Measurements from ENCODE around the gene PTPRU. TPM values are rescaled to one million over a fixed set of nuclear protein-coding genes. Genes with fewer than 3 reads are reported as not detected.

The PTPRU gene
- total RNA-seq, 1 donor from 2014 or later: 27.1 TPM

DNA sequence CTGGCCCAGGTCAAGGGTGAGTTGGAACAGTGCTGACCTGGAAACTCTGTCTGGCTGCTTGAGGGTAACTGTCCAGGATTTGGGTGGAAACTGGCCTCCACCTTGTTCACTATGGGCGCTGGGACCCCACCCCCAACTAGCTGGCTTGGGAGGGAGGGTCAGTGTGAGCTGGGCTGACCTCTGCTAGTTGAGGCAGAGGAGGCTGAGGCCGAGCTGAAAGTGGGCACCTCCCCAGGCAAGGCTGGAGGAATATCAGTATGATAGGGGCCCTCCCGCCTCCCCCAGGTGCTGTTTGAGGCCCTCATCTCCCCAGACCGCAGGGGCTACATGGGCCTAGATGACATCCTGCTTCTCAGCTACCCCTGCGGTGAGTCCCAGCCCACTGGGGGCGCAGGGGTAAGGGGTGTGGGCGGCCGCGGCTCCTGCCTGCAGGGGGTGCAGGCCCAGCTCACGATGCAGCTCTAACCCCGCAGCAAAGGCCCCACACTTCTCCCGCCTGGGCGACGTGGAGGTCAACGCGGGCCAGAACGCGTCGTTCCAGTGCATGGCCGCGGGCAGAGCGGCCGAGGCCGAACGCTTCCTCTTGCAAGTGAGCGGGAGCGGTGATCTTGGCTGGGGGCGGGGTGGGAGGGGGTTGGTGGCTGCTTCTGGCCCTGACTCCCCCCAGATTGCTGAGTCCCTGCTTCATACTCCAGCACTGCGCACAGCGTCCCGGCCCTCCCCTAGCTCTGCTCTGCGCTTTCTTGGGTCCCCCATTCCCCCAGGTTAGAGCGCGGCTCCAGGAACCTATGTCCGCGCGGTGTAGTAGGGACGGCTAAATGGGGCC lies 22.9 kb downstream of the PTPRU start:
- H3K9ac ChIP-seq (ENCODE audit: low read depth in 1 of 3, low read length in 3 of 3): peak overlapping the region in 1 of 3 donors; percentile 69
- peak overlapping the region in 2 of 3 donors; percentile 54 to 65 for H3K4me3 ChIP-seq (ENCODE audit: low read length in 3 of 3)
- H3K4me1 ChIP-seq (ENCODE audit: control insufficient read depth in 3 of 3, insufficient read depth in 3 of 3, low read length in 3 of 3): peaks cover 0 to 8% (median 8%) of the 10 kb centered on the region in 3 donors
- no peak overlapping the region for H3K27ac ChIP-seq (ENCODE audit: low read depth, low read length)
- peaks cover 0 to 8% (median 3%) of the 10 kb centered on the region in 3 donors for H3K27me3 ChIP-seq (ENCODE audit: control insufficient read depth in 3 of 3, insufficient read depth in 3 of 3, low read length in 3 of 3)
- peaks cover 0 to 8% (median 5%) of the 10 kb centered on the region in 3 donors for H3K36me3 ChIP-seq (ENCODE audit: control insufficient read depth in 3 of 3, insufficient read depth in 3 of 3, low read length in 3 of 3)
- no peaks in the 10 kb centered on the region for H3K9me3 ChIP-seq (ENCODE audit: control insufficient read depth in 3 of 3, low read length in 3 of 3)

DNA sequence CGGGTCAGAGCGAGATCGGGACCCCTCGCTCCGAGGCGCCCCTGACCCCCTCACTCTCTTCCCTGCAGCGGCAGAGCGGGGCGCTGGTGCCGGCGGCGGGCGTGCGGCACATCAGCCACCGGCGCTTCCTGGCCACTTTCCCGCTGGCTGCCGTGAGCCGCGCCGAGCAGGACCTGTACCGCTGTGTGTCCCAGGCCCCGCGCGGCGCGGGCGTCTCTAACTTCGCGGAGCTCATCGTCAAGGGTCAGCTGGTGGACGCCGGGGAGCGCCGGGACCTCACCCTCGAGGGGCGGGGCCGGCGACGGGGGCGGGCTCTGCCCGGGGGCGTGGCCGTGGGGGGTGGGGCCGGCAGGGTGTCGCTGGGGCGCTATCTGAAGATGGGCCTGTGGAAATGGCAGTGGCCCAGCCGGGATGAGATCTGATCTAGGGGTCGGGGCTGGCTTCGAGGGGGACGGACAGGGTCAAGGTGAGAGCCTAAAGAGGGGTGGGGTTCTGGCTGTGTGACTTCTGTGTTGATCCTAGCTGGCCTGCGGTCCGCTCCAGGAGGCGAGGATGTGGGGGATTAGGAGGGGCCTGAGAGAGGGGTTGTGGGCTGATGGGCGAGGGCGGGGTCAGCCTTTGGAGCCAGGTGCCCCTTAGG lies 23.6 kb downstream of the PTPRU start:
- Histone ChIP-seq H3K36me3 (ENCODE audit: control insufficient read depth in 3 of 3, insufficient read depth in 3 of 3, low read length in 3 of 3) (peaks cover 0 to 8% (median 5%) of the 10 kb centered on the region in 3 donors), H3K27me3 (ENCODE audit: control insufficient read depth in 3 of 3, insufficient read depth in 3 of 3, low read length in 3 of 3) (peaks cover 0 to 8% (median 3%) of the 10 kb centered on the region in 3 donors), H3K27ac (ENCODE audit: low read depth, low read length) (no peak overlapping the region), H3K9ac (ENCODE audit: low read depth in 1 of 3, low read length in 3 of 3) (peak overlapping the region in 1 of 3 donors; percentile 69), H3K4me3 (ENCODE audit: low read length in 3 of 3) (peak overlapping the region in 2 of 3 donors; percentile 54 to 65), H3K9me3 (ENCODE audit: control insufficient read depth in 3 of 3, low read length in 3 of 3) (no peaks in the 10 kb centered on the region), H3K4me1 (ENCODE audit: control insufficient read depth in 3 of 3, insufficient read depth in 3 of 3, low read length in 3 of 3) (peaks cover 0 to 8% (median 8%) of the 10 kb centered on the region in 3 donors)

DNA sequence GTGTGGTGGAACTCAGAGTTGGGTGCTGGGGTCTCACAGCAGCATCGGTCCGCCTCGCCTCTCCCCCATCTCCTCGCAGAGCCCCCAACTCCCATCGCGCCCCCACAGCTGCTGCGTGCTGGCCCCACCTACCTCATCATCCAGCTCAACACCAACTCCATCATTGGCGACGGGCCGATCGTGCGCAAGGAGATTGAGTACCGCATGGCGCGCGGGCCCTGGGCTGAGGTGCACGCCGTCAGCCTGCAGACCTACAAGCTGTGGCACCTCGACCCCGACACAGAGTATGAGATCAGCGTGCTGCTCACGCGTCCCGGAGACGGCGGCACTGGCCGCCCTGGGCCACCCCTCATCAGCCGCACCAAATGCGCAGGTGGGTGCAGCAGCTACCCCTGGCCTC lies 24.2 kb downstream of the PTPRU start:
- Histone ChIP-seq H3K4me1 (ENCODE audit: control insufficient read depth in 3 of 3, insufficient read depth in 3 of 3, low read length in 3 of 3) (peaks cover 0 to 8% (median 8%) of the 10 kb centered on the region in 3 donors), H3K9me3 (ENCODE audit: control insufficient read depth in 3 of 3, low read length in 3 of 3) (no peaks in the 10 kb centered on the region), H3K4me3 (ENCODE audit: low read length in 3 of 3) (no peak overlapping the region), H3K27ac (ENCODE audit: low read depth, low read length) (no peak overlapping the region), H3K27me3 (ENCODE audit: control insufficient read depth in 3 of 3, insufficient read depth in 3 of 3, low read length in 3 of 3) (peaks cover 0 to 8% (median 3%) of the 10 kb centered on the region in 3 donors), H3K9ac (ENCODE audit: low read depth in 1 of 3, low read length in 3 of 3) (no peak overlapping the region), H3K36me3 (ENCODE audit: control insufficient read depth in 3 of 3, insufficient read depth in 3 of 3, low read length in 3 of 3) (peaks cover 0 to 6% (median 5%) of the 10 kb centered on the region in 3 donors)

DNA sequence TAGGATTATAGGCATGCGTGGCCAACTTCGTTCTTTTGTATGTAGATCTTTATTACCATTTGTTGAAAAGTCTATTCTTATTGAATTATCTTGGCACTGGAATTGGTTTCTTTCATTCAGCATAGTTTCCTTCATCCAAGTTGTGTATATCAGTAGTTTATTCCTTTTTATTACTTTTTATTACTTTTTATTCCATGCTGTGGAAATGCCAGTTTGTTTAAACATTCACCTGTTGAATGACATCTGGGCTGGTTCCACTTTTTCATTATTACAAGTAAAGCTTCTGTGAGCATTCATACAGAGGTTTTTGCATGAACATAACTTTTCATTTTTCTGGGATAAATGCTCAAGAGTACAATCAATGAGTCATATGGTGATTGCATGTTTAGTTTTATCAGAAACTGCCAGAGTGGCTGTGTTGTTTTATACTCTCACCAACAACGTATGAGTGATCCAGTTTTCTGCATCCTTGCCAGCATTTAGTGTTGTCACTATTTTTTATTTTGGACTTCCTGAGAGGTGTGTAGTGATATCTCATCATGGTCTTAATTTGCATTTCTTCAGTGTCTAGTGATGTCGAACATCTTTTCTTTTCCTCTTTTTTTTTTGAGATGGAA lies 28.6 kb downstream of the PTPRU start:
- Histone ChIP-seq H3K36me3 (ENCODE audit: control insufficient read depth in 3 of 3, insufficient read depth in 3 of 3, low read length in 3 of 3) (peaks cover 0 to 5% (median 2%) of the 10 kb centered on the region in 3 donors), H3K27ac (ENCODE audit: low read depth, low read length) (no peak overlapping the region), H3K9ac (ENCODE audit: low read depth in 1 of 3, low read length in 3 of 3) (no peak overlapping the region), H3K4me3 (ENCODE audit: low read length in 3 of 3) (no peak overlapping the region), H3K9me3 (ENCODE audit: control insufficient read depth in 3 of 3, low read length in 3 of 3) (no peaks in the 10 kb centered on the region), H3K4me1 (ENCODE audit: control insufficient read depth in 3 of 3, insufficient read depth in 3 of 3, low read length in 3 of 3) (peaks cover 0 to 3% (median 0%) of the 10 kb centered on the region in 3 donors), H3K27me3 (ENCODE audit: control insufficient read depth in 3 of 3, insufficient read depth in 3 of 3, low read length in 3 of 3) (peaks cover 0 to 3% (median 0%) of the 10 kb centered on the region in 3 donors)

DNA sequence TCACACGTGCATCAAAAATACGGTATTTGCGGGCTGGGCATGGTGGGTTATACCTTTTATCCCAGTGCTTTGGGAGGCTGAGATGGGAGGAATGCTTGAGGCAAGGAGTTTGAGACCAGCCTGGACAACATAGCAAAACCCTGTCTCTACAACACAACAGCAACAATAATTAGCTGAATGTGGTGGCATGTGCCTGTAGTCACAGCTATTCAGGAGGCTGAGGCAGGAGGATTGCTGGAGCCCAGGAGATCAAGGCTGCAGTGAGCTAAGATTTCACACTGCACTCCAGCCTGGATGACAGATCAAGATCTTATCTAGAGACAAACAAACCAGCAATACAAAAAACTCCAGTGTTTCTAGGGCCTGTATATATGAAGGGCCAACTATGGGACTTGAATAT lies 30.6 kb downstream of the PTPRU start:
- Histone ChIP-seq H3K27me3 (ENCODE audit: control insufficient read depth in 3 of 3, insufficient read depth in 3 of 3, low read length in 3 of 3) (no peaks in the 10 kb centered on the region), H3K9ac (ENCODE audit: low read depth in 1 of 3, low read length in 3 of 3) (no peak overlapping the region), H3K9me3 (ENCODE audit: control insufficient read depth in 3 of 3, low read length in 3 of 3) (no peaks in the 10 kb centered on the region), H3K4me3 (ENCODE audit: low read length in 3 of 3) (no peak overlapping the region), H3K27ac (ENCODE audit: low read depth, low read length) (no peak overlapping the region), H3K4me1 (ENCODE audit: control insufficient read depth in 3 of 3, insufficient read depth in 3 of 3, low read length in 3 of 3) (peaks cover 4 to 9% (median 6%) of the 10 kb centered on the region in 3 donors), H3K36me3 (ENCODE audit: control insufficient read depth in 3 of 3, insufficient read depth in 3 of 3, low read length in 3 of 3) (no peaks in the 10 kb centered on the region)

DNA sequence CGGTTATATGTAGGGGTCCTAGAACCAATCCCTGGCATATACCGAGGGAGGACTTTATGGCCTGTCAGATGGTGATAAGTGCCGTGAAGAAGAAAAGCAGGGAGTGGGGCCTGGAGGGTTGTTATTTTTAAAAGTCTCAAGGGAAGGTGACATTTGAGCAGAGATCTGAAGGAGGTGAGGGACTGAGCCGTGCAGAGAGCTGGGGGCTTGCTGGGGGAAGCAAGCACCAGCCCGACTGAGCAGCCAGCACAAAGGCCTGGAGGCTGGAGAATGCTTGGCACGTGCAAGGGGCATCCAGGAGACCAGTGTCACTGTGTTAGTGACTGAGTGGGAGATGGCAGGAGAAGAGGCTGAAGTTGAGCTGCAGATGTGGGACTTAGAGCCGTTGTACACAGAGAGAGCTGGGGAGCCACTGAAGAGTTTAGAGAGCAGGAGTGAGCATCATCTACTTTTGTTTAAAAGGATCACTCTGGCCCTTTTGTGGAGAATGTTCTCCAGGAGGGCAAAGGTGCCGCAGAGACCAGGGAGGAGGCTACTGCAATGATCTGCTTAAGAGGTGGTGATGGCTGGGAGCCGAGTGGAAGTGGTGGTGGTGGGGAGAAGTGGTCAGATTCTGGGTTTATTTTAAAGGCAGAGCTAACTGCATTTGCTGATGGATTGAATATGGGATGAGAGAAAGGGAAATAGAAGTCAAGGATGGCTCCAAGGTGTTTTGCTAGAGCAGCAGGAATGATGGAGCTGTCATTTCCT lies 31.2 kb downstream of the PTPRU start:
- Histone ChIP-seq H3K36me3 (ENCODE audit: control insufficient read depth in 3 of 3, insufficient read depth in 3 of 3, low read length in 3 of 3) (no peaks in the 10 kb centered on the region), H3K4me3 (ENCODE audit: low read length in 3 of 3) (no peak overlapping the region), H3K9me3 (ENCODE audit: control insufficient read depth in 3 of 3, low read length in 3 of 3) (no peaks in the 10 kb centered on the region), H3K27me3 (ENCODE audit: control insufficient read depth in 3 of 3, insufficient read depth in 3 of 3, low read length in 3 of 3) (no peaks in the 10 kb centered on the region), H3K4me1 (ENCODE audit: control insufficient read depth in 3 of 3, insufficient read depth in 3 of 3, low read length in 3 of 3) (peaks cover 4 to 11% (median 9%) of the 10 kb centered on the region in 3 donors), H3K9ac (ENCODE audit: low read depth in 1 of 3, low read length in 3 of 3) (no peak overlapping the region), H3K27ac (ENCODE audit: low read depth, low read length) (no peak overlapping the region)

DNA sequence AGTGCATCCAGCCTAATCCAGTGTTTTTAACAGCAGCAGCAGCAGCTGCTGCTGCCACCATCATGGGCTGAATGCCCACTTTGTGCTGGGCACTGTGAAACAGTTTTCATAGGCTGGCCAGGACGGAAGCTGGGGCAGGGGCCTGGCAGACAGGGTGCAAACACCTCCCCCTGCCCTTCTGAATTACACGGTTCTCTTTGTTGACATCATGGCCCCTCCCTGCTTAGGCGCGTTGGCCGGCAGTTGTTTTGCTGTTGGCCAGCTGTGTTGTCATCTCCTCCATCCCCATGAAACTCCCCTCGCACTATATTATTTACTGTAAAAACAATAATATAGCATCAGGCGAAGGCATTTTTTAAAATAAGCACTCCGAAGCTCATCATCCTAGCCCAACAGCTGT lies 33.1 kb downstream of the PTPRU start:
- Histone ChIP-seq H3K27ac (ENCODE audit: low read depth, low read length) (no peak overlapping the region), H3K9me3 (ENCODE audit: control insufficient read depth in 3 of 3, low read length in 3 of 3) (no peaks in the 10 kb centered on the region), H3K27me3 (ENCODE audit: control insufficient read depth in 3 of 3, insufficient read depth in 3 of 3, low read length in 3 of 3) (no peaks in the 10 kb centered on the region), H3K4me1 (ENCODE audit: control insufficient read depth in 3 of 3, insufficient read depth in 3 of 3, low read length in 3 of 3) (peaks cover 4 to 11% (median 9%) of the 10 kb centered on the region in 3 donors), H3K36me3 (ENCODE audit: control insufficient read depth in 3 of 3, insufficient read depth in 3 of 3, low read length in 3 of 3) (no peaks in the 10 kb centered on the region), H3K4me3 (ENCODE audit: low read length in 3 of 3) (no peak overlapping the region), H3K9ac (ENCODE audit: low read depth in 1 of 3, low read length in 3 of 3) (no peak overlapping the region)

DNA sequence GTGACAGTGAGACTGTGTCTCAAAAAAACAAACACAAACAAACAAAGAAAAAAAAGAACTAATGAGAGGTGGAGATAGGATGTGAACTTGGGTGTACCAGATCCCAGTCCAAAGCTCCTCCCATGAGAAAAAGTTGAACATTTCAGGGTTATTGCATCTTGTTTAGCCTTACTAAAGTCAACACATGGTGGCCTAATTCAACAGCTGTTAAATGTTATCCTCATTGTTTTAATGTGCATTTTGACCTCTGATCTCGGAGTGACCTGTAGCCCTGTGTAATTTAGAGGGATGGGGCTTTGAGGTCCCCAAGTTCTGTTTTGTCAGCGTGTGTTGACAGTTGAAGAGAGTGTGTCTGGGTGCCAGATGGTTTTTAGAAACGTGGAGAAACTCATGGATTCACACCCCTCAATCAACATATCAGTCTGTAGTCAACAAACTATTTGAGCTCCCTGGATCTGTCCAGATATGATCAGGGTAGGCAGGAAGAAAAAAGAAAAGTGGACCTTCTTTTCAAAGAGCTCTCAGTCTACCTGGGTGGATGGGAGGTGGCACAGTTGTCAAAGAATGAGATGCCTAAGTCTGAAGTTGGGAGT lies 34.7 kb downstream of the PTPRU start:
- peaks cover 3 to 6% (median 5%) of the 10 kb centered on the region in 3 donors for H3K36me3 ChIP-seq (ENCODE audit: control insufficient read depth in 3 of 3, insufficient read depth in 3 of 3, low read length in 3 of 3)
- H3K9me3 ChIP-seq (ENCODE audit: control insufficient read depth in 3 of 3, low read length in 3 of 3): no peaks in the 10 kb centered on the region
- H3K4me3 ChIP-seq (ENCODE audit: low read length in 3 of 3): no peak overlapping the region
- no peak overlapping the region for H3K27ac ChIP-seq (ENCODE audit: low read depth, low read length)
- no peak overlapping the region for H3K9ac ChIP-seq (ENCODE audit: low read depth in 1 of 3, low read length in 3 of 3)
- peaks cover 4 to 11% (median 9%) of the 10 kb centered on the region in 3 donors for H3K4me1 ChIP-seq (ENCODE audit: control insufficient read depth in 3 of 3, insufficient read depth in 3 of 3, low read length in 3 of 3)
- no peaks in the 10 kb centered on the region for H3K27me3 ChIP-seq (ENCODE audit: control insufficient read depth in 3 of 3, insufficient read depth in 3 of 3, low read length in 3 of 3)

DNA sequence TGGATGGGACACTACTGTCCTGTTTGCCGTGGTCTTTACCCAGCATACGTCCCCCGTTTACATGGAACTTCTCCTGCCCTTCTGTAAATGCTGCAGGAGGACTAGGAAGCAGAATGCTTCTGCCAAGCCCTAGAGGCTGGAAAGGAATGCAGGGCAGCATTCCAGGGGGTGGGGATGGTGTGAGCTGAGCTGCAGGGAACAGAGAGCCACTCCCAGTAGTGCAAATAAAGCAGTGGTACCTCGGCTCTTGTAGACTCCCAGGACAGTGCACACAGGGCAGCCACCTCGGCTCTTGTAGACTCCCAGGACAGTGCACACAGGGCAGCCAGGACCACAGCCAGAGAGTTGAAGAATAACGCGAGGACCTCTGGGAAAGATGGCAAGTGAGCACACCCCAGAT lies 35.4 kb downstream of the PTPRU start:
- Histone ChIP-seq H3K9ac (ENCODE audit: low read depth in 1 of 3, low read length in 3 of 3) (no peak overlapping the region), H3K27me3 (ENCODE audit: control insufficient read depth in 3 of 3, insufficient read depth in 3 of 3, low read length in 3 of 3) (no peaks in the 10 kb centered on the region), H3K9me3 (ENCODE audit: control insufficient read depth in 3 of 3, low read length in 3 of 3) (no peaks in the 10 kb centered on the region), H3K36me3 (ENCODE audit: control insufficient read depth in 3 of 3, insufficient read depth in 3 of 3, low read length in 3 of 3) (peaks cover 5 to 7% (median 6%) of the 10 kb centered on the region in 3 donors), H3K27ac (ENCODE audit: low read depth, low read length) (no peak overlapping the region), H3K4me1 (ENCODE audit: control insufficient read depth in 3 of 3, insufficient read depth in 3 of 3, low read length in 3 of 3) (peaks cover 4 to 11% (median 9%) of the 10 kb centered on the region in 3 donors), H3K4me3 (ENCODE audit: low read length in 3 of 3) (peak overlapping the region in 1 of 3 donors; percentile 9)
